WTC11 (cell line): ENCODE measurements around the gene FAM72A.
"Not testable (repeated sequence)": the region's sequence is repeated elsewhere in the genome, so short reads cannot be mapped to it uniquely, and the experiment has no call there.

ENCODE experiments used
- CDX4 ChIP-seq: fragments of 250-450 bp; sonication (Bioruptor Pico); IDR thresholded peaks from 2 replicates; pipeline ENCODE4 v1.9.0; 2021; ENCODE audit warnings: moderate library complexity, mild to moderate bottlenecking, inconsistent platforms, borderline replicate concordance
- CREM ChIP-seq: sonication (generic); formaldehyde crosslinking; IDR thresholded peaks from 2 replicates; pipeline ENCODE4 v1.8.1; 2022; ENCODE audit warnings: mild to moderate bottlenecking, missing genetic modification reagents, moderate library complexity
- ERG ChIP-seq: fragments of 250-450 bp; sonication (Bioruptor Pico); IDR thresholded peaks from 2 replicates; pipeline ENCODE4 v1.8.0; 2021; ENCODE audit warnings: mild to moderate bottlenecking
- IRF2 ChIP-seq: sonication (generic); formaldehyde crosslinking; IDR thresholded peaks from 2 replicates; pipeline ENCODE4 v1.8.0; 2022; ENCODE audit warnings: low read depth, missing genetic modification reagents, borderline replicate concordance
- MAX ChIP-seq: sonication (generic); formaldehyde crosslinking; IDR thresholded peaks from 2 replicates; pipeline ENCODE4 v1.8.0; 2022; ENCODE audit warnings: mild to moderate bottlenecking, missing genetic modification reagents
- TEAD4 ChIP-seq: sonication (generic); formaldehyde crosslinking; IDR thresholded peaks from 2 replicates; pipeline ENCODE4 v1.8.0; 2022; ENCODE audit warnings: mild to moderate bottlenecking, missing genetic modification reagents
- TF ChIP-seq, protein P1 (sequence below): fragments of 200-600 bp; IDR thresholded peaks from 2 replicates; pipeline ENCODE4 v1.8.0; 2022; ENCODE audit warnings: antibody characterized with exemption
- TF ChIP-seq, protein P2 (sequence below): sonication (generic); formaldehyde crosslinking; IDR thresholded peaks from 2 replicates; pipeline ENCODE4 v1.8.0; 2022; ENCODE audit warnings: mild to moderate bottlenecking, missing genetic modification reagents

- TF ChIP-seq MAX (CRISPR knock-in tag); CREM (CRISPR knock-in tag); ERG (CRISPR knock-in tag); CDX4; TEAD4 (CRISPR knock-in tag); IRF2: not testable (repeated sequence)
- TF ChIP-seq, protein P1, sequence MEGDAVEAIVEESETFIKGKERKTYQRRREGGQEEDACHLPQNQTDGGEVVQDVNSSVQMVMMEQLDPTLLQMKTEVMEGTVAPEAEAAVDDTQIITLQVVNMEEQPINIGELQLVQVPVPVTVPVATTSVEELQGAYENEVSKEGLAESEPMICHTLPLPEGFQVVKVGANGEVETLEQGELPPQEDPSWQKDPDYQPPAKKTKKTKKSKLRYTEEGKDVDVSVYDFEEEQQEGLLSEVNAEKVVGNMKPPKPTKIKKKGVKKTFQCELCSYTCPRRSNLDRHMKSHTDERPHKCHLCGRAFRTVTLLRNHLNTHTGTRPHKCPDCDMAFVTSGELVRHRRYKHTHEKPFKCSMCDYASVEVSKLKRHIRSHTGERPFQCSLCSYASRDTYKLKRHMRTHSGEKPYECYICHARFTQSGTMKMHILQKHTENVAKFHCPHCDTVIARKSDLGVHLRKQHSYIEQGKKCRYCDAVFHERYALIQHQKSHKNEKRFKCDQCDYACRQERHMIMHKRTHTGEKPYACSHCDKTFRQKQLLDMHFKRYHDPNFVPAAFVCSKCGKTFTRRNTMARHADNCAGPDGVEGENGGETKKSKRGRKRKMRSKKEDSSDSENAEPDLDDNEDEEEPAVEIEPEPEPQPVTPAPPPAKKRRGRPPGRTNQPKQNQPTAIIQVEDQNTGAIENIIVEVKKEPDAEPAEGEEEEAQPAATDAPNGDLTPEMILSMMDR: not testable (repeated sequence)
- TF ChIP-seq, protein P2, sequence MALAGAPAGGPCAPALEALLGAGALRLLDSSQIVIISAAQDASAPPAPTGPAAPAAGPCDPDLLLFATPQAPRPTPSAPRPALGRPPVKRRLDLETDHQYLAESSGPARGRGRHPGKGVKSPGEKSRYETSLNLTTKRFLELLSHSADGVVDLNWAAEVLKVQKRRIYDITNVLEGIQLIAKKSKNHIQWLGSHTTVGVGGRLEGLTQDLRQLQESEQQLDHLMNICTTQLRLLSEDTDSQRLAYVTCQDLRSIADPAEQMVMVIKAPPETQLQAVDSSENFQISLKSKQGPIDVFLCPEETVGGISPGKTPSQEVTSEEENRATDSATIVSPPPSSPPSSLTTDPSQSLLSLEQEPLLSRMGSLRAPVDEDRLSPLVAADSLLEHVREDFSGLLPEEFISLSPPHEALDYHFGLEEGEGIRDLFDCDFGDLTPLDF (CRISPR knock-in tag): not testable (repeated sequence)
Measured at GRCh38 chr1:206196748-206197424, 5.8 kb downstream of the FAM72A start.
